Amniotic stem cell (primary cell): Measurements from ENCODE around the gene SCFD2.
"Not testable (repeated sequence)": the region's sequence is repeated elsewhere in the genome, so short reads cannot be mapped to it uniquely, and the experiment has no call there.

Experiments
- DNase-seq: peaks from one replicate; lab custom pipeline; 2025; lab: John Stamatoyannopoulos, UW

SCFD2 gene

DNA sequence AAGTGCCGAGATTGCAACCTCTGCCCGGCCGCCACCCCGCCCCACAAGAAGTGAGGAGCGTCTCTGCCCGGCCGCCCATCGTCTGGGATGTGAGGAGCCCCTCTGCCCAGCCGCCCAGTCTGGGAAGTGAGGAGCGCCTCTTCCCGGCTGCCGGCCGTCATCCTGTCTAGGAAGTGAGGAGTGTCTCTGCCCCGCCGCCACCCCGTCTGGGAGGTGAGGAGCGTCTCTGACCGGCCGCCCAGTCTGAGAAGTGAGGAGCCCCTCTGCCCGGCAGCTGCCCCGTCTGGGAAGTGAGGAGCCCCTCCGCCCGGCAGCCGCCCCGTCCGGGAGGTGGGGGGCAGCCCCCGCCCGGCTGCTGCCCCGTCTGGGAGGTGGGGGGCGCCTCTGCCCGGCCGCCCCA is 226.6 kb downstream of the SCFD2 start:
- not testable (repeated sequence) for DNase-seq

DNA sequence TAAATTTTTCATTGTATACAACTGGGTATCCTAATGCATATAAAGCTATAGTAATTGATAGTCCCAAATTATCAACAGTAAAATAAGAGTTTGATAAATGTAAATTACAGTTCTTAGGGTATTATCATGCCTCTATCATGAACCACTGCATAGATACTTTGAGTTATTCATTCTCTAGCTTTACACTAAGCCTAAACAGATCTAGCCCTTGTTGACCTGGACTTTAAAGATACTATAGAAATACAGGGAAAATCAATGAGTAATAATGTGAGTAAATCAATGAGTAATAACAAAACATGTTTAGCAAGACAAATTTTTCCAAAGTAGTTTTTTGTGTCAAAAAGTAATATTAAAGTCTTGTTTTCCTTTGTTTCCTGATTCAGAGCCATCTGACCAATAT is 228.4 kb downstream of the SCFD2 start:
- no peak for DNase-seq

DNA sequence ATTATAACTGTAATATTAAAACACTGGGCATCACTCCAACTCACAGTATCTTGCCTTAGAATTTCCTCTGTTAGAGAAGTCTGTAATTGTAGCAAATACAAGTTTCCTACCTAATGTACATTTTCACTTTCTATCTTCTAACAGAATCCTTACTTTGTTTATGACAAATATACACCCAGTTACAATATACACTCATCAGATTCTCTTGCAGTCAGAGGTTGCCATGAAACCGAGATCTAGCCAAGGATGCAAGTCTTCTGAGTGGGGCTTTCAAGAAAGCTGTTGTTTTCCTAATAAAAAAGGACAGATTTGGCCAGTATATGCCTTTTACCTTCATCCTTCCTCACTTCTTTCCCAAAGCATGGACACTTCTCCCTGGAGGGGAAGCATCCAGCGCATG is 228.9 kb downstream of the SCFD2 start:
- no peak for DNase-seq

DNA sequence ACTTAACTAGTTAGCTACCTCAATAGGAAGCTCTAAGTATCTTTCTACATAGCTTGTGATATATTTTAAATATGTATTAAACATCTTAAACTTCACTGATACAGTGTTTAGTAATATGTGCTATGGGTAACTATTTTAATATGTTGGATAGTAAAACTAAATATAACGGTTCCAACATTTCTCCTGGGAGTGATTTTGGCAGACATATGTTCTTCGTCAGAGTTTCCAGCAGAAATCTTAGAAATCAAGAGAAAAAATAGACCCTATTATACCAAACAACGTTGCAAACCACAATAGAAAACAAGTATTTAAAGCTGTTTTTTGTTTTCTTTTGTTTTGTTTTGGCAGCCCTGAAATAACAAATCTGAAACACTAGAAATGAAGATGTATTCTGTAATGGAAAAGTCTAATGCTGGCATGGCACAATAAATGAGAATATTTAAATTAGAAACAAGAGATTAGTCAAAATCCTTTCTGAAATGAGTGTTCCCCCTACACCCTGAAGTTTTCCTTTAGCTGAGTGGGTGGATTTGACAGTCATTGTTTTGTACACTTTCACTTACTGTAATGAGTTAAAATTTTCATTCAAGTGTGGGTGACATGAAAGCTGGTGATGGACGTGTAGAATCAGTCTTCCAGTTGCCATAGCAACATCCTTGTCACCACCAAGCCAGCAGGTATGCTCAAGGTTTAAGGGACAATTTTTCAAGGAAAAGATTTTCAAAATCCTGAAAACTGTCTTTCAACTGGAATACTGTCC is 233.5 kb downstream of the SCFD2 start:
- DNase-seq, result no peak

DNA sequence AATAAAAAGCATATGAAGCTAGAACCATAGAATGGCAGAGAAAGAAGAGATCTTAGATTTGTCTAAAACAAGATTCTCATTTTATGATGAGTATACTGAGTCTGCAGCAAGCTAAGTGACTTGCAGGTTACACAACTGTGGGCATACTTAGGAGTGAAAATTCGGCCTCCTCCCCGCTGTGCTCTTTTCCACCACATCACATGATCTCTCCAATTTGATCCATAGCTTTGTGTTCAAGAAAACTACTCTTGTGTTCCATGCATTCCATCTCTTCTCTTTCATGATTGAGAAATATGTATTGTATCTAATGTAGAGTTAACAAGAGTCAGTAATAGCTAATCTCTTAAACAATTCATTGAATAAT is 234.3 kb downstream of the SCFD2 start:
- no peak for DNase-seq

DNA sequence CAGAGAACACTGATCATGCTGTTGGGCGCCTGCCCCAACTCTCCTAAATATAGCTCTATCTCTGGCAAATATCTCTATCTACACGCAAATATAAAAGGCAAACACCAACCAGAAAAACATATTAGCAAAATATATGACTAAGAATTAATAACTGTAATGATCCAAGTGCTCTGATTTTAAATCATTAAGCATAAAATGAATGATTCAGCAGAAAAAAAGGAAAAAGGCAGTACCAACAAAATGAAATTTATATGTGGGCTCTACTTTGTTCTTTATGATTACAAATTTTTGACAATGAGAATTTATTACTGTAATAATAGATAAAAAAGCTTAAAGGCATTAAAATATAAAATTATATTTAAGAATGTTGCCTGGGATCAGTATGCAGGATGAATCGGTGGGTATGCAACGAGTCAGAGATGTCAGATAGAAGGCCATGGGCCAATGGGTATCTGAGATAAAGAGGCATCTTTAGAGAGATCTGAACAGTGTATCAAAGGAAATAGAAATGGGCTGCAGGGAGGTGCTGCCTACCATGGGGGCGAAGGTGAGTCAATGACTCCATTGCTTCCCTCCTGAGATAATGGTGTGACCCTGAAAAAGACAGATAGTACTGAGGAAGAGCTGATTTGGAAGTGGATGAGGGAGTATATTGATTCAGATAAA is 234.8 kb downstream of the SCFD2 start:
- no peak for DNase-seq

DNA sequence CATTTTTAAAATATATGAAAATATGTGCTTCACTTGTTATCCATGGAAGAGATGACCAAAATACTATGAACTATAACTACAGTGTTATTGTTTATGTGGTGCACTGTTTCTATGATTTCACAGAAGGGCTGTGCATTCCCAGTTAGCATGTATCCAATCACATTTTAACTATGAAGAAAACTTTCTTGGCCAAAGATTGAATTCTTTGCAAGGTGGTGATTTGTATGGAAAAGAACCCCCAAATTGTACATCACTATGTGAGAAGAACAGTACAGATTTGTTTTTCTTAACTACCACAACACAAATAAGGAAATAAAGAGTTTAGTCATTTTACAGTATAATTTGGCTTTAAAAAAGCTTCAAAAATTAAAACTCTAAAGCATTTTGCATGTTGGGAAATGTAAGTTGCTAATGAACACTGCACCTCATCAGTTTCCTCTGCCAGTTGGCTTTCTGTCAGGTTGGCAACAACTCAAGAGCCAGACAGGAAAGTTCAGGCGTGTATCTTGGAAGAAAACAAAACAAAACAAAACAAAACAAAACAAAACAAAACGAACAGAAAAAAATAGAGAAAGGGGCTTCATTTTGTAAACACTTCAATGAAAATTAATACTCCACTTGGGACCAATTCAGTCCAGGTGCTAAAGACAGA is 237.0 kb downstream of the SCFD2 start:
- no peak for DNase-seq

DNA sequence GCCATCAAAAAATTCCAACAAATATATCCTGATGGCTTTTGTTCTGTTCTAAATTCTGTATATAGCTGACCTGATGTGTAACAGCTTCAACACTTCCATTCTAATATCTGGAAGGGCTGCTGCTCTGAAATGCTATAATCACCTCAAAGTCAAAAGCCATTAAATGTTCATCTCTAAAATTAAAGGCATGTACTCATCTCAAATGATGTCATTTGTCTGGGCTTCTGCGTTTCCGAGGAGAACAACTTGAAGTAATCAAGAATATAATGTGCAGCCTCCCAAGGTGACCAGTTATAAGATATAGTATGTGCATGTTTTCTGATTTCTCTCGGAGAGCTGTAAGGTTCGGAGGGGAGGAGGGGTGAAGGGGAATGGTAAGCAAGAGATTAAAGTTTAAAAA is 237.6 kb downstream of the SCFD2 start:
- no peak for DNase-seq

DNA sequence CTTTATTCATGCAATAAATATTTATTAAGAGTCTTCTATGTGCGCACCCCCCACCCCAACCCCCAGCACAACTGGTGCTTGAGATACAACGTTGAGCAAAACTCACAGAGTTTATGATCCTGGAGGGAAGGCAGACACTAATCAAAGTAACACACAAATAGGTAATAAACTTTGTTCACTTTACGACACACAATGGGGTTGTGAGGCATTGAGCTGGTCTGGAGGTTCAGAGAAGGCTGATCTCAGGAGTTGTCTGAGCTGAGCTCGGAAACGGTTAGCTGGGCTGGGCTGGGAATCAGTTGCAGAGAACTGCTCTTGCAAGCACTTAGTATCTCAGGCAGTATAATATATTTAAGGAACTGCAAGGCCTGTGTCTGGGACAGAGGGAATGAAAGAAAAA is 238.5 kb downstream of the SCFD2 start:
- DNase-seq, result no peak

DNA sequence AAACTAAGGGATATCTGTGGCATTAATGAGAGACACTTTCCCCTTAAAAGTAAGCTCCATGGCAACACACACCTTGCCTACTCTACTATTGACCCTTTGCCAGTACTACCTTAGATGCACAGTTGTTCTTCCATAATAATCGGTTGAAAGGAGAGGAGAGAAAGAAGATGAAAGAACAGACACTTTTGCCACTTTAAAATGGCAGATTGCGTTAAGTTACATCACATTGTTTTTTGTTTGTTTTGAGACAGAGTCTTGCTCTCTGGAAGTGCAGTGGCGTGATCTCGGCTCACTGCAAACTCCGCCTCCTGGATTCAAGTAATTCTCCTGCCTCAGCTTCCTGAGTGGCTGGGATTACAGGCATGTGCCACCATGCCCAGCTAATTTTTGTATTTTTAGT is 239.8 kb downstream of the SCFD2 start:
- no peak for DNase-seq

DNA sequence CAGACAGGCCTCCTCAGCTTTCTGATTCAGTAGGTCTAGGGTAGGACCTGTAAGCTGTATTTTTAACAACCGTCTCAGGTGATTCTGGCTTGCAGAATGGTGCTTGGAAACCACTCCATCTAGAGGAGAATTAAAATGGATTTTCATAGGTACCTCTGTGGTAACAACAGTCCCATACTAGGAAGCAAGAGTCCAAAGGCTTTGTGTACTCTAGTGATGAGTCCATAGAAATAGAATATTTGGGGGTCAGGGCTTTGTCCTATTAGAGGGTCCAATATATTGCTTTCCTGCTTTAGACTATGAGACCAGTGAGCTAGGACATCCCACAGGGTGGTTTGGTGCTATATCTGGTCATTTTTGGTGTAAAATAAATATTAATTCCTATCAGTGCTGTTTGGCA is 242.0 kb downstream of the SCFD2 start:
- no peak for DNase-seq

DNA sequence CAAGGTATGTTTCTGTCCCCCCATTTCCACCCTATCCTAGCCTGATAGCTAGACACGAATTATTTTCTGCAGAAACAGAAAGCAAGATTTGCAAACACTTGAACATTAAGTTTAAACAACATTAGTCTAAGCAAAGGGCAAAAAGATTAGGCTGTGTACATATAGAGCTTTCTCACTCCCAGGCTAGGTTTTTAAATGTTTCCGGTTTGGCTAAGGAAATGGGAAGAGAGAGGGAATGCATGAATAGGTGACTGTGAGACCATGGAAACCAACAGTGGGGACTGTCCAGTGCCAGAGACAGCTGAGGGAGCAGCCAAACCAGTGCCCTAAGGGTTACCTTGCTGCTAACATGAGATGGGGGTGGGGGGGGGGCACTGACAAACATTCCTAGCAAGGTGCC is 242.7 kb downstream of the SCFD2 start:
- no peak for DNase-seq

DNA sequence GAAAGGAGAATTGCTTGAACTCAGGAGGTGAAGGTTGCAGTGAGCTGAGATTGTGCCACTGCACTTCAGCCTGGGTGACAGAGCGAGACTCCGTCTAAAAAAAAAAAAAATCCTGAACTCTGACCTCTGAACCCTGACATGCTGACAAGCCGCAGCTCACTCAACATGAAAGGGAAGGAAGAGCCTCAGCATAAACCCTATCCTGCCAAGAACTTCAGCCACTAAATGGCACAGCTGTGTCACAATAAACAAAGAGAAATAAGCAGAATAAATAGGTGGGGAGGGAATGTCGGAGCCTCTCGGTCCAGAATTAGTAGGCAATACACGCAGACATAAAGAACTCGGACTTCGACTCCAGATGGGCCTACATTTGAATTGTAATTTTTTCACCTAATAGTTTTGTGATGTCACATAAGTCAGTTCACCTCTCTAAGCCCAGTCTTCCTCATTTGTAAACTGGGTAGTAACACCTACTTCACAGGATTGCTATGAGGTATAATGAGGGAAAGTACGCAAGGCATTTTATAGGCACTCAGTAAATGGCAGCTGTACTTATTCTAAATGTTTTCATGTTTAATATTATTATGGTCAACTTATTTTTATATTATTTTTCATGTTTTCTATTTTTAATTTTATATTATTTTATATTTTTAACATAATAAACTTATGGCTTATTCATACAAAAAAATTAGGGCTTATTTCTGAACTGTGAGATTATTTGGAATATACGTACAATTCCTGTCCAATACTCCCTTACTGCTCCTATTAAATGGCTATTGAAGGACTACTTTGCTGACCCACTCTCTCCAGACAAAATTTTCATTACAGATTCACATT is 243.4 kb downstream of the SCFD2 start:
- no peak for DNase-seq

DNA sequence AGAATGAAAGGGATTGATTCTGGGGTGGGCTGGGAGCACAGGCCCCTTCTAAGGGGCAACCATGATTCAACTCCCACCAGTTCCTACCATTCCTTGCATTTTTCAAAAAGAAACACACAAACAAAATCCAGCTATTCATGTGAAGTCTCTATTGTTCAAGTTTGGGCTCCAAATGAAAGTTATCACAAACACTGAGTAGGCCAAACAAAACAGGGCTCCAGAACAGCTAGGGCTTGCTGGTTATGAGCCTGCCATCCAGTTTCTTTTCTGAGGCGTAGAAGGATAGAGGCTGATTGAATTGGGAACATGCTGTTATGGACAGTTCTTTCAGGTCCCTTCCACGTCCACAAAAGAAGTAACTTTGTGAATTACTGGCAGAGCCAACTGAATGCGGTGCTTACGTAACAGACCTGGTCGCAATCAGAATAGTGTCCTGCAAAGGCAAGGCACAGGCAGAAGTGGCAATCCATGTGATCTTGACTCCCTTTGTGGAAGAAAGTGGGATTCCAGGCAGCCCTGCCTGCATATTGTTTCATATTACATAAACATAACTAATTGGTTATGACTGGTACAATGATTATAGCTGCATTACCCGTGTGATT is 244.5 kb downstream of the SCFD2 start:
- no peak for DNase-seq

DNA sequence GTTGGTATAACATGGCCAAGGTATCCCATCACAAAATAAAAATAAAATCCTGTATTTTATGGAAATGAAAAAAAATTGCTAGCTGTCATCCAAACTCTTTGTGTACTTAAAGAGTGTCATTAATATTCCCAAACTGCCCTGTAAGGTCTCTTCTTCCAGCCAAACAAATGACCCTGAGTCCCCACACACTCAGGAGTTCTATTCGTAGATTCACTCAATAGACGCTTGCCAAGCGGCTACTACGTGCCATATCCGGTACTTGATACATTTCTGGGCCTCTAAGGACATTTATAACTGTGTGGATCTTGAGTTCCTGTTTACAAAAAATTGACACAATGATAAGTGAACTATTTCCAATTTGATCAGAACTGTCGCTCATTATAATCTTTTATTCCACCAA is 245.1 kb downstream of the SCFD2 start:
- DNase-seq, result no peak

DNA sequence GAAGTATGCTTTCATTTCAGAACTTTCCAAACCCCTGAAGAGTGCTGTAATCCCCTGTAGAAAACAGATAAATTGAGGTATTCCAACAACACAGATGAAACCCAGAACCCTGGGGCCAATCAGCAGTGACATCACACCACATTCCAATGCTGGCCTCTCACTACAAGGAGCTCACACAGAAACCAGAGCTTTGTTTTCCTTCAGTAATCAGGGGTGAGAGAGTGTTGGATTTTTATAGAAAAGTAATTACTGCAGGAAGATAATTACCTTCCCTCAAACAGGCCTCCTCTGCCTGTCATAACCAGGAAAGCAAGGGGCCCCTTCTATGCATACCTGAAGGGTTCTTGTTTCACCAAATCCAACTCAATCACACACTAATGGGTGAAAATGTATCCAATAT is 246.2 kb downstream of the SCFD2 start:
- peak; percentile 46 for DNase-seq

DNA sequence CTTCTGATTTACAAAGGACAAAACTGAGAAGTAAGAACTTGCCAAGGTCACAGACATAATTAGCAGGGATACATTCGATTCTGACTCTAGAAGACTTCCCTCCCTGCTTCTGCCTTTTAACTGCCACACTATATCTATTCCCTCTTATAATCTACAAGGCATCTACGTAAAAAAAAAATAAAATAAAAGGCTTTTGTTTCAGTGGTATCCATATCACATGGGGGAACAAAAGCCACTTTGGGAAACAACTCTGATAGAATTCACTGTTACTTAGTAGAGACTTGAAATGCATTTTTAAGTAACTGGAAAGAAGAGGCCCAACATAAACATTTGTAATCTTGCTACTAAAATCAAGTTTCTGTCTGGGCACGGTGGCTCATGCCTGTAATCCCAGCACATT is 247.2 kb downstream of the SCFD2 start:
- no peak for DNase-seq

DNA sequence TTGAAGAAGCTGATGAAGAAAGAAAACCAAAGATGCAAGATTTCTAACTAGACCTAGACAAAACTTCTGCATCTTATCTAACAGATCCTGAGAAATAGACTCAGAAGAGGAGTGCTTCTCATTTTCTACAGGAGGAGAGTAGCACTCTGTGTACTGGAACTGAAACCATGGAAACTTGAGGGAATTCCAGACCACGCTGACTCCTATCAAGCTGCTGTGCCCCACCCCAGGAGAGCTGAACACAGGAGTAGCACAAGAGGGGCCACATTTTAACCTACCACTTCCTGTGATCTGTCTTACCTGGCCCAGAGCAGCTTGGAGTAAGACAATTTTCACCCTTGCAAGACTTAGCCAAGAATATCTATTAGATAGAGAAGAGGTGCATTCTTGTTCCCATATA is 248.9 kb downstream of the SCFD2 start:
- no peak for DNase-seq

DNA sequence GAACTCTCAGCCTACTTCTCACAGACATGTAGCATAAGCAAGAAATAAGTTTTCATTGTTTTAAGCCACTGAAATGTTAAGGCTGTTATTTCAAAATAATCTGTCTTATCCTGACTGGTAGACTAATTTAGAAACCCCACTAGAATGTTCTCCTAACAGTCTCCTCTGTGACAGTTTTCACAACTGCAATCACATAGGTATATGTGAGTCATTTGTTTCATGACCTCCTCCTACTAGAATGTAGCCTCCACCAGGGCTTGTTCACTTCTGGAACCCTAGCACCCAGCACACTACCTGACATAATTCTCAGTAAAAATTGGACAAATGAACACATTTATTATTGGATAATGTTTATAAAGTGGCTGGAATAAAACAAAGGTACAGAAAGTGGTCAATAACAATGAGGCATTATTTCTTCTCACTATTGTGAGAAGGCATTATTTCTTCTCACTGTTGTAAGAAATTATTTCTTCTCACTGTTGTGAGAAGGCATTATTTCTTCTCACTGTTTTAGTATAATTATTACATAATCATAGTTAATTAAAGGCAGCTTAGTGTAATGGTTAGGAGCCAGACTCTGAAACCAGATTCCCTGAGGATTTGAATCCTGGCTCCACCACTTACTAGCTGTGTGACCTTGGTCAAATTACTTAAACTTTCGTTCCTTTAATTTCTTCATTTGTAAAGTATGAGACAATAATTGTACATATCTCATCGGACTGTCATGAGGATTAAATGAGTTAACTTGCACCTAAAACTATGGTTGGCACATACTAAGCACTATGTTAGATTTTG is 252.2 kb downstream of the SCFD2 start:
- no peak for DNase-seq

DNA sequence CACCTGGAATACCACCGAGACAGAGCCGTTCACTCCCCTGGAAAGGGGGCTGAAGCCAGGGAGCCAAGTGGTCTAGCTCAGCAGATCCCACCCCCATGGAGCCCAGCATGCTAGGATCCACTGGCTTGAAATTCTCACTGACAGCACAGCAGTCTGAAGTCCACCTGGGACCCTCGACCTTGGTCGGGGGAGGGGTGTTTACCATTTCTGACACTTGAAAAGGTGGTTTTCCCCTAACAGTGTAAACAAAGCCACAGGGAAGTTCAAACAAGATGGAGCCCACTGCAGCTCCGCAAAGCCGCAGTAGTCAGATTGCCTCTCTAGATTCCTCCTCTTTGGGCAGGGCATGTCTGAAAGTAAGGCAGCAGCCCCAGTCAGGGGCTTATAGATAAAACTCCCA is 260.5 kb downstream of the SCFD2 start:
- no peak for DNase-seq

DNA sequence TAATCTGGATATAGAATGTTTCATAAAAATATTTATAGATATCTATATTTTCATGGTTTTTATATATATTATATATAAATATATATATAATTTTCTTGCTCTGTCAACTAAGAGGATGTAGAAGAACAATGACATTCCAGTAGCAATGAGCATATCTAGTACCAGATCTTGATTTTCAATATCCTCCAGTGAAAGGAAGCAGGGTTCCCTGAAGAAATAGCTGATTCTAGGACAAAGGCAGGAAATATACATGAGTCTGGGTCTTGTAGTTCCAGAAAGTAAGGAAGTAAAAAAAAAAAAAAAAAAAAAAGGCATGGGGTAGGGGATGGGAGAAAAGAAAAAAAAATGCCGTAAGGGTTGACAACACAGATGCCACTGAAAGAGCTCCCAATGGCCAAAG is 262.4 kb downstream of the SCFD2 start:
- DNase-seq, result no peak
